HUDEP-2 (cell line): ENCODE results near the gene LGALS13.

Experiments used
- DNase-seq, 76 experiments: peaks; one replicate each; lab custom pipeline; 2025; ENCODE audit not compliant: unreplicated experiment in 76 of 76; lab: John Stamatoyannopoulos, UW

The LGALS13 gene, protein sequence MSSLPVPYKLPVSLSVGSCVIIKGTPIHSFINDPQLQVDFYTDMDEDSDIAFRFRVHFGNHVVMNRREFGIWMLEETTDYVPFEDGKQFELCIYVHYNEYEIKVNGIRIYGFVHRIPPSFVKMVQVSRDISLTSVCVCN

DNA sequence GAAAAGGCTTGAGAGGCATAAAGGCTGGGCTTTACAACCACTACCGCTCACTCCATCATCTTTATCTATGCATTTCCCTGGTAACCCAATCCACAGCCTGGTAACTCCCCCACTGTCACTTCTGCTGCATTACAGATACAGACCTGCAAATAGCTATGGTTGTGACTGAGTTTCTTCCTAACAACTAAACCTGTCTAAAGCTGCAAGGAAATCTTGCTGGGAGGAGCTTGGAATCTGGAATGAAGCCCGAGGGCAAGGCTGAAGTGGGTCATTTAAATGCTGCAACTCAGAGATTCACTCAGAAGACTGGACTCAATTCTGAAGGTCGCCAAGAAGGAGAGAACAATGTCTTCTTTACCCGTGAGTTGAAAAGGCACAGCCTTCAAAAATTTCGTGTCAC is at the start of gene LGALS13:
TSS of gene LGALS13 (plus strand) at position 301 of the 400 bp plus-strand sequence. CDS start at position 346, 45 bp downstream.
- DNase-seq: no peak

DNA sequence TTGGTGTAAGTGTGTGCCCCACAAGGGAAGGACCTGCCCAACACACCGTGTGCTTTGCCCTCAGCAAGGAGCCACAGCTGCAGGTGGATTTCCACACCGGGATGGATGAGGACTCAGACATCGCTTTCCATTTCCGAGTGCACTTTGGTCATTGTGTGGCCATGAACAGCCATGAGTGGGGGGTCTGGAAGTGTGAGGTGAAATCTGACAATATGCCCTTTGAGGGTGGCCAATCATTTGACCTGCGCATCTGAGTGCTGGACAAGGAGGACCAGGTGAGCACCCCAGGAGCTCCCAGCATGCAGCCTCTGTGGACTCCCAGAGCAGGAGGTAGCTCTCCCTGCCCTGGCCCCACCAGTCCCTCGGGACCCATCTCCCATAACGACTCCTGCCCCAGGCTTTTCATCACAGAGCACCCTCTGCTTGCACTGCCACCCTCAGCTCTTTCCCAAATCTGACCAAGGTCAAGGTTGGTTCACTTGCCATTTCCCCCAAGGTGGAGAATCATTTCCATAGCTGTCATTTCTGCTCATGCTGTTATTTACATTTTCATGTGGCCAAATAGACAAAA is 49.2 kb upstream of the LGALS13 start:
- DNase-seq: no peak

GRCh38 chr19:39554701-39555311 is 47.5 kb upstream of the LGALS13 start:
- DNase-seq: no peak

GRCh38 chr19:39555883-39556282 is 46.4 kb upstream of the LGALS13 start:
- no peak for DNase-seq

DNA sequence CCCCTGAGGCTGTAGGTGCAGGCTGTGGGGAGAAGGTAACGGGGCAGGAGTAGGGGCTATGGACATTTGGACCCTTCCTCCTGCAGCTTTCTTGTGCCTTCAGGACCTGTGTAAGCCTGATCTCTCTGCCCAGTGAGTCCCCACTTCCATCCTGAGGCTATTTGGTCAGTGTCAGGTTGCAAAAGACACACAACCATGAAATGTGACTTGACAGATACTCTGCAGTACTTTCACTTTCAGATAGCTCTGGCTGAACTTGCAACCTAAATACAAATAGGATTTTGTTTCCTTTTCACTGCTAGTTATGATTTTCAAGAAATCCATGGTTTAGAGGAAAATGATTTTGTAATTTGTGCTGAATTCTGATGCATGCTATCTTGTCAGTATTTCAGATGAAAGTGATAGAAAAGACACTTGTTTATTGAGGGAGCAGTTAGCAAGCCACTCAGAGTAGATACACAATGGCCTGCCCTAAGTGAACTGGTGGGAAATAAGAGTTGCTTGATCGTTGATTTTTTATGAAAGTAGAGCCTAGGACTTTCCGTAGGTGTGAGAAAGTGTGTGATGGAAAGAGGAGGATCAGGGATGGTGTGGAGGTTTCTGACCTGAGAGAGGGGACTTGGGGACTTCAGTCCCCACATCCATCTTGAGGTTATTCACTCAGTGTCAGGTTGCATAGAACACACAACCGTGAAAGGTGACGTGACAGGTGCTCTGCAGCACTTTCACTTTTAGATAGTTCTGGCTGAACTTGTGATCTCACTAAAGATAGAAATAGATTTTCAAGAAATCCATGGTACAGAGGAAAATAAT is 44.3 kb upstream of the LGALS13 start:
- no peak for DNase-seq

GRCh38 chr19:39558624-39559117 is 43.7 kb upstream of the LGALS13 start:
- no peak for DNase-seq

DNA sequence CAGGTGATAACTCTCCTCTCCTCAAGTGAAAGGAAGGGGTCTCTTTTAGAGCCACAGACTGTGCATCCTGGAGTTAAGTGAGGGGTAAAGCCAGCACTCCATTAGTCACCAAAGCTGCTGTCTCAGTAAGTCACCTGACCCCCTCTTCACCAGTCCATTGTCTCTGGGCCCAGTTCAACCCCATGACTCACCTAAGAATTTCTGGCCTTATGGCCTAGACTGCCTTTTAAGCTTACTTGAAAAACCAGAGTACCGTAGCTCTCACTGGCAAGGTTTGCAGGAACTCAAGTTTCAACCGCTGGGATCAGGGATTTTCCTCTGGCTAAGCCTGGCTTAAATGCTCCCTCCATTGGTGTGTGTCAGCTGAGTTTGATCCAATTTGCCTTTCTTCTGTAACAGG is 38.9 kb upstream of the LGALS13 start:
- no peak for DNase-seq

GRCh38 chr19:39566064-39566463 is 36.3 kb upstream of the LGALS13 start:
- no peak for DNase-seq

GRCh38 chr19:39568604-39569003 is 33.7 kb upstream of the LGALS13 start:
- DNase-seq: no peak

DNA sequence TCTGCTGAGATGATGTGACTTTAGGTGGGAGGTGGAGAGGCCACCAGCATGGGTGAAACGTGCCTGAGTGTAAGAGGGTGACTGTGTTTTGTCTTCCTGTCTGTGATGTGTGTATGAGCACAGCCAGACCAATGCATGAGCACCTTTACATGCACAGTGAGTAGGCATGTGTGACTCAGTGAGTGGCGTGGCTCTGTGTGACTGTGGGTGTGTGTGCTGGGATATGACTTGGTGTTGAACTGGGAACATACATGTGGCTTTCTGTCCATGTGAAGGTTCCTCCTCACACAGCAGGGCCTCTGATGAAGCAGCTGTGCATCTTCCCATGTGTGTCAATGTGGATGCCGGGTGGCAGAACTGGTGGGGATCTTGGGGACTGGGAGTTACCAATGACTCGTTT is 19.9 kb upstream of the LGALS13 start:
- no peak for DNase-seq

GRCh38 chr19:39582891-39583625 is 19.3 kb upstream of the LGALS13 start:
- no peak for DNase-seq

DNA sequence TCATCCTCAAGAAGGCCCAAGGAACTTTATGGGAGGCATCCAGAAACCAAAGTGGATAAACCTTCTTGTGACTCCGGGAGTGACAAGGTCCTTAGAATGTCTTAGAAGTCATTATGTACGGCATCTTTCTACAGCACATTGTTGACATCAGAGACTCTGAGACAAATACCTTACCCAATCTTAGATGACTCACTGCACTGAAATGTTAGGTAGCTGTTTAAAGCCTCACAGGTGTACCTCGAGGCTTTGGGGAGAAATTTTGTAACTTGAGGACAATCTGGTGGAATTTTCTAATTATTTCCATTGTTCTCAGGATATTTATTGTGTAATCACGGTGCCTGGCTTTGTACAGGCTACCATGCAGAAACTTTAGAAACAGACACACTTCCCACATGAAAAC is 14.8 kb upstream of the LGALS13 start:
- DNase-seq: no peak

DNA sequence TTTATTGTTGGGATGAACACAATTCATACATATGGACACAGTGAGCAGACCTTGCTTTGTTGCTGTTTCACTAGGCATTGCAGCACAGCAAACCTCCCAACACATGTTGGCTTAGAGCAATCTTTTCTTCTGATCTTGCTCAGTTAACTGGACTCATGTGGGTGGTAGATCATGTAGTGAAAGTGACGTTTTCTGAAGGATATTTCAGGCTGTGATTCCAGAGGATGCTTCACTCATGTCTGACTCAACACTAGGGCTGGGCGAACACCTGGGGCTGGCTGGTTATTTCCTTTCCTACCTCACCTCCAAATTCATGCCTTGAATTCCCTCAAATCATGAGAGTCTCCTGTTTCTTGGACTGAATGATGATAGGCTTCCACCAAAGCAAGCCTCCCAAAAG is 14.3 kb upstream of the LGALS13 start:
- DNase-seq: no peak

DNA sequence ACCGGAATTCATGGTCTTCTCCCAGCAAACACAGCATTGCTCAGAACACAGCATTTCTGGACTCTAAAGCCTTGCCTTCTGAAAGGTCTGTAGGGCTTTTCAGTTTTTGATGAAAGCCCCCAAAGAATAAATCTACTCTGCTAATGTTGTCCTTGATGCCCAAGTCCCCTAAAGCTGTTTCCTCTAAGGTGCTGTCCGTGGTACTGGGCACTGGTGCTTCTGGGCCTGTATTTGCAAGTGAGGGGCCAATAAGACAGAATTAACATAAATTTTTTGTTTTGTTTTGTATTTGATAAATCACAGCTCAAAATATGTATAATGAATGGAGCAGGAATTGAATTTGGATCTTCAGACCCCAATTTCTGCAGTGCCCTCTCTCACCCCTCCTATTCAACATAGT is 12.1 kb upstream of the LGALS13 start:
- DNase-seq: peak in 1 of 76 experiments; percentile 10

DNA sequence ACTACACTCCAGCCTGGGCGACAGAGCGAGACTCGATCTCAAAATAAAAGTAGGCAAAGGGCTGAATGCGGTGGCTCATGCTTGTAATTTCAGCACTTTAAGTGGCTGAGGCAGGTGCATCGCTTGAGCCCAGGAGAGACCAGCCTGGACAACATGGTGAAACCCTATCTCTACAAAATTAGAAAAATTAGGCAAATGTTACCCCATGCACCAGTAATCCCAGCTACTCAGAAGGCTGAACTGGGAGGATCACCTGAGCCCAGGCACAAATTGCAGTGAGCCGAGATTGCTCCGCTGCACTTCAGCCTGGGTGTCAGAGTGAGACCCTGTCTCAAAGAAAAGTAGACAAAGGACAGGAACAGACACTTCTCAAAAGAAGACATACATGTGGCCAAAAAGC is 9.9 kb upstream of the LGALS13 start:
- DNase-seq: no peak

GRCh38 chr19:39595950-39596349 is 6.4 kb upstream of the LGALS13 start:
- no peak for DNase-seq

DNA sequence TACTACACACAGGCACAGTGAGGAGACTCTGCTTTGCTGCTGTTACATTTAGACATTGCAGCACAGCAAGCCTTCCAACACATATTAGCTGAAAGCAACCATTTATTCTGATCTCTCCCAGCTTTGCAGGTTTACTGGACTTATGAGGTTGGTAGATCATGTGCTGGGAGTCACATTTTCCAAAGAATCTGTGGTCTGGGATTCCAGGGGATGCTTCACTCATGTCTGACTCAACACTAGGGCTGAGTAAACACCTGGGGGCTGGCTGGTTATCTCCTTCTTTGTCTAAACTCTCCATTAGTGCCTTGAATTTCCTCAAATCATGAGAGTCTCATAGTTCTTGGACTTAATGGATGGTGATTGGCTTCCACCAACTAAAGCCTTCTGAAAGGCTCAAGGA is 5.4 kb upstream of the LGALS13 start:
- no peak for DNase-seq

GRCh38 chr19:39599116-39599515 is 3.2 kb upstream of the LGALS13 start:
- peak in 30 of 76 experiments; percentile 3 to 53 (median 20) for DNase-seq

GRCh38 chr19:39603825-39604224 is 1.5 kb downstream of the LGALS13 start:
- no peak for DNase-seq

DNA sequence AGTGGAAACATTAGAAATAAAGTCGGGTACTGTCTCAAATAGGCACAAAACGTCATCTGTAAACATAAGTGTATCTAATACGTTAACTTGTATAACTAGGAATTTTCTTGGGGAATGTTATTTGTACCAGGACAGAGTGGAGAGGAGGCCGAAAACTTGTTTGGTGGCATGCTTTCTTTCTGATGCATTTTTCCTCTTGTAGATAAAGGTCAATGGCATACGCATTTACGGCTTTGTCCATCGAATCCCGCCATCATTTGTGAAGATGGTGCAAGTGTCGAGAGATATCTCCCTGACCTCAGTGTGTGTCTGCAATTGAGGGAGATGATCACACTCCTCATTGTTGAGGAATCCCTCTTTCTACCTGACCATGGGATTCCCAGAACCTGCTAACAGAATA is 4.7 kb downstream of the LGALS13 start:
- no peak for DNase-seq

GRCh38 chr19:39607561-39607960 is 5.2 kb downstream of the LGALS13 start:
- DNase-seq: no peak
